HG03095 (cell line): ENCODE measurements around the gene SUMF1.
"Not testable (repeated sequence)": the region's sequence is repeated elsewhere in the genome, so short reads cannot be mapped to it uniquely, and the experiment has no call there.

Source experiments
- ATAC-seq: cut with Tn5 transposase; IDR thresholded peaks from one replicate; pipeline ENCODE4 v1.9.1; 2021; ENCODE audit warnings: moderate library complexity; ENCODE audit not compliant: unreplicated experiment

Gene SUMF1

DNA sequence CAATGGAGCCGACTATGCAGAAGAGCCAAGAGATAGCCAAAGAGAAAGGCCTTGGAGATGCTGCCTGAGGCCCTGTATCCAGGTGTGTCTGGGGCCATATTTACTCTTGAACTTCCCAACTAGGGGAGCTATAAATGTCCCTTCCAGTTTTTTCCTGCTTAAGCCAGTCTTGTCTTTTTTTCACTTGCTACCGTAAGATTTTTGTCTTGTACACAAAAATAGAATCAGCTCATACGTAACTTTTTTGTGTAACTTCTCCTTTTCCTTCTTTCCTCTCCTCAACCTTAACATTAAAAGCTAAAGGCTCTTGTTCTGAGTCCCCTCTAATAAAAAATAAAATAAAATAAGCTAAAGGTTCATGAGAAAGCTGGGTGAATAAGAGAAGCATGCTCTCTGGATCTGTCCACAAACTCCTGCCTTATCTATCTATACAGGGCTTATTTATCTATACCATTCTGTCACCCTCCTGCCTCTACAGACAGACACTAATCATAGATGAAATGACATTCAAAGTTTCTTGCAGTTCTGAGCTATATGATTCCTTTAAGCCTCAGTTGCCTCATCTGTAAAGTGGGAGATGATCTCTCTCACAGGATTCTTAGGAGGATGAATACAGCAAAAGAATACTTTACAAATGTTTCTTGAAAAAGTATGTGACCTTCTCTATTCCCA is 4.6 kb downstream of the SUMF1 start:
- ATAC-seq = no peak

DNA sequence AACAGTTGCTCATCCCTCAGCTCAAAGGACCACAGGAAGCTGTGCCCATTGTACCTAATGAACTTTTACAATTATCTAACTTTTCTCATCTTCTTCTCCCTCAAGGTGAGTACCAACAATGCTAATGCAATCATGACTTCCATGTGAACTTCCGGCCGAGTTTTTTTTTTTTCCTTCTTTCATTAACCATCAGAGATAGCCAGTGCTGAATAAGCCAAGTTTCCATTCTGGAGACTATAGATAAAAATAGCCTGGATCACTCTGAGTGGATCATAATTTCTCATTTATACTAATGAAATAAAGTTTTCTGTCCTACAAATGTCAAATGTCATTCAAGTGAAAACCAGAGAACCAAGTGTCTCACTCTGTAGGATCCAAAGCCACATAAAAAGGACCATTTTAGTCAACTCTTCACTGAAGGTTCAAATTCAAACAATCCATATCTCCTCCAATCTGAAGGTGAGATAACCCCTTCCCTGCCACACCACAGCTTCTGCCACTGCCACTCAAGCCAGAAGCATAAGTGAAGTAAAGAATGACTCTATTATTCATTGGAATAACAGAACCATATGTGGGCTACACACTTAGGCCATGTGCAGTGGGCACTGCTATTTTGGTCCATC is 5.5 kb downstream of the SUMF1 start:
- ATAC-seq = no peak

DNA sequence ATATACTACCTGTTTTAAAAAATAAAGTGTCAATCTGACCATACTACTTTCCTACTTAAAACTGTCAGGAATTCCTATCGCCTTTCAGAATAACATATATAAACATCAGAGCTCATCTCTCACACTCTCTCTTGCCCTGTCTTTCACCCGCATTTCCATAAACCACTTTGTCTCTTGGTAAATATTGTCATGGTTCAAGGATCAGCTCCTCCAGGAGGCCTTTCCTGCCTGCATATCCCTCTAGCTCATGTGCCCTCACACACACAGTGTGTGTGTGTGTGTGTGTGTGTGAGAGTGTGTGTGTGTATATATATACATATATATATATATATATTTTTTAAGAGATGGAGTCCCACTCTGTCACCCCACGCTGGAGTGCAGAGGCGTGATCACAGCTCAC is 6.7 kb downstream of the SUMF1 start:
- no peak for ATAC-seq

DNA sequence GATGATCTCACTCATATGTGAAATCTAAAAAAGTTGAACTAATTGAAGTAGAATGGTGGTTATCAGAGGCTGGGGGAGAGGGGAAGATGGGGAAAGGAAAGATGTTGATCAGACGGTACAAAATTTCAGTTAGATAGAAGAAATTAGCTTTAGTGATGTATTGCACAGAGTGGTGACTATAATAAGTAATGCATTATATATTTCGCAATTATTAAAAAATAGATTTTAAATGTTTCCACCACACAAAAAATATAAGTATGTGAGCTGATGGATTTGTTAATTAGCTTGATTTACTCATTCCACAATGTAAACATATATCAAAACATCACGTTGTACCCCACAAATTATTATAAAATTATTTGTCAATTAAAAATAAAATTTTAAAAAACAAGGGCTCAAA is 8.1 kb downstream of the SUMF1 start:
- ATAC-seq = no peak

DNA sequence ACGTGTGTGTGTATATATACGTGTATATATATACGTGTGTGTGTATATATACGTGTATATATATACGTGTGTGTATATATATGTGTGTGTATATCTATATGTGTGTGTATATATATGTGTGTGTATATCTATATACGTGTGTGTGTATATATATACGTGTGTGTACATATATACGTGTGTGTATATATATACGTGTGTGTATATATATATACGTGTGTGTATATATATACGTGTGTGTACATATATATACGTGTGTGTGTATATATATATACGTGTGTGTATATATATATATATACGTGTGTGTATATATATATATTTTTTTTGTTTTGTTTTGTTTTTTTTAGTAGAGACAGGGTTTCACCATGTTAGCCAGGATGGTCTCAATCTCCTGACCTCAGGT is 10.3 kb downstream of the SUMF1 start:
- not testable (repeated sequence) for ATAC-seq

DNA sequence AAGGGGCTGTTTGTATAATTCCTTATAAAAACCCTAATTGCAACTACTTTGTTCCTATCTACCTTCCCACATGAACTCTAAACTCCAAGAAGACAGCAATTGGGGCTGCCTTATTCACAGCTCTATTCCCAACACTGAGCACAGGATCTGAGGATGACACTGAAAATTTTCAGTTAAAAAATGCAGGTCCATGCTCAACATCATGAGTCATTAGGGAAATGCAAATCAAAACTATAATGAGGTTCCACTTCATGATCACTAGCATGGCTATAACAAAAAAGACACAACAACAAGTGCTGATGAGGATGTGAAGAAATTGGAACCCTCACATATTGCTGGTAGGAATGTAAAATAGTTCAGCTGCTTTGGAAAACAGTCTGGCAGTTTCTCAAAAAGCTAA is 12.9 kb downstream of the SUMF1 start:
- no peak for ATAC-seq

DNA sequence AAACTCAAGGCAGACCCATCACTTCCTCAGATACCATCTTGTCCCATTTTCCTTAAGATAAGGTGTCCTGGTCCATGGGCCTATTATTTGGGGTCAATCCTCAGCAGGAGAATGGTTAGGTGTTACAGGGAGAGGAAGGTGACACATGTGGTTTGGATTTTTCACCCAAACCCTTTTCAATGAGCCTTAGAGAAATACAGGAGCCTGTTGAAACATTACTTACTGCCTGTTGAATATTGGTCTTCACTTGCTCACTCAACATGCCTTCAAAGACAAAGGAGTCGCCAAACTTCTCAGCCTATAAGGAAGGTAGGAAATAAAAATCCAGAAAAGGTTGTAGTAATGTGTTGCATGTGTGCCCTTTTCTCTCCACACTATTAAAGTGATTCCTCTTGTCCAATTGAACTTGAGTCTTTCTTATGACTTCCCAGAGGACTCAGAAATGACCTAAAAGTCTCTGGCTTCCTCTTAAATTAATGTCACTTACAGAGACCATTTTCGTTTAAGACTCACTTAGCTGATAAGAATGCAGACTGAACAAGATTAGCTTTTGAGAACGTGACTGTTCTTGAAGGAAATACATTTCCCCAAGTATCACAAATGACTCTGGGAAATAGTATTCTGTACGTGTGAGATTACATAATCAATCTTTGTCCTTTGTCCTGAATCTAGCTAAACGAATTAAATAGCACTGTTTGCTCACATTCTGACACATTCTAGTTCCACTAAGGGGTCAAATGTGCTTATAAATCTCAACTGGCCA is 17.8 kb downstream of the SUMF1 start:
- no peak for ATAC-seq

DNA sequence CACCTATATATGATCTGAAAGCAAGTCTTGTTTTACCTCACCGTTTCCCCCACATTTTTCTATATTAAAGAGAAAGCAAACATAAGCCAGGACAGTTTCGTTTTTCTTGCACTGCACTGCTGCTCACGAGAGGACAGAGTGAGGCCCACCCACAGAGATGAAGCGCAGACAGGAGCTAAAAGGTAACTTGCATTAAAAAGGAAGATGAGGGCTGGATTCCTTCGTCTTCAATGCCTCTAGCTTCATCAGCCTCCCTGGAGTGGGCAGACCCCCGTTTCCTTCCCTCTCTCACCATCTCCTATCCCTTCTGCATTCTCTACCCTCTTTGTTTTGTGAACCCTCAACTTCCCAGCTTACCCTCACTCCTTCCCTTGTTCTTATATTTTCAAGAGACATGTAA is 18.9 kb downstream of the SUMF1 start:
- ATAC-seq = no peak

DNA sequence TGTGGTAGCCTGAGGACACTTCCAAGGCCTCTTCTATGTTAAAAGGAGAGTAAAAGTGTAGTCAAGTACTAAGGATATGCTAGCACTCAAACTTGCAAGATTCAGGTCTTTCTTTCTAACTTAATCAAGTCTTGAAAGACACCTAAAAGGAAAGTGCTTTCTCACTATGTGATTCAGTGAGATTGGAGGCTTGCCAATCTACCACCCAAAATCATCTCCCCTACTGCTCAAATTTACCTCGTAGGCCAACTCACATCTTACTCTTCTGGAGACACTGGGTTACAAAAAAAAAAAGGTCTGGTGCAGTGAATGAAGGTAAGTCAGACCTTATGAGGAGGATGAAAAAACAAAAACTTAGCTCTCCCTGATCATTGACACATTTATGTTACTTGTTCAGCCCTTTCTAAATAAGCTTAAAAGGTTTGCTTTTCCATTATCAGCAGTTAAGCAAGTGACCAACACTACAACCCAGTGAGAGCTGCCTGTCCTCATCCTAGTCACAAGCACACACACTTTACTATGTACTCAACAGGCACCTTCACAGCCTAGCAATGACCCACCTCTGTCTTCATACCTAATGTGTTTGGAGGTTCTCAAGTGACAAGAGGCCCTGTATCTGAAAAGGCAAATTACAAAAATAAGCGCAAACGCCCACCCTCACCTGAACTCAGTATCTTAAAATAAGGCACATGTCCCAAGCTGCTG is 19.6 kb downstream of the SUMF1 start:
- ATAC-seq = no peak

DNA sequence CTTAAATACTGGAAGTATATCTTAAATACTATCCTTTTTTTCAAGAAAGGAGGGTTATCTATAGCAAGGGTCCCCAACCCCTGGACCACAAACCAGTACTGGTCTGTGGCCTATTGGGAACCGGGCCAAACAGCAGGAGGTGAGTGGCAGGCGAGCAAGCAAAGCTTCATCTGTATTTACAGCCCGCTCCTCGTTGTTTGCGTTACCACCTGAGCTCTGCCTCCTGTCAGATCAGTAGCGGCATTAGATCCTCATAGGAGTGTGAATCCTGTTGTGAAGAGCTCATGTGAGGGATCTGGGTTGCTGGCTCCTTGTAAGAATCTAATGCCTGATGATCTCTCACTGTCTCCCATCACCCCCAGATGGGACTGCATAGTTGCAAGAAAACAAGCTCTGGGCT is 26.1 kb downstream of the SUMF1 start:
- ATAC-seq = no peak

DNA sequence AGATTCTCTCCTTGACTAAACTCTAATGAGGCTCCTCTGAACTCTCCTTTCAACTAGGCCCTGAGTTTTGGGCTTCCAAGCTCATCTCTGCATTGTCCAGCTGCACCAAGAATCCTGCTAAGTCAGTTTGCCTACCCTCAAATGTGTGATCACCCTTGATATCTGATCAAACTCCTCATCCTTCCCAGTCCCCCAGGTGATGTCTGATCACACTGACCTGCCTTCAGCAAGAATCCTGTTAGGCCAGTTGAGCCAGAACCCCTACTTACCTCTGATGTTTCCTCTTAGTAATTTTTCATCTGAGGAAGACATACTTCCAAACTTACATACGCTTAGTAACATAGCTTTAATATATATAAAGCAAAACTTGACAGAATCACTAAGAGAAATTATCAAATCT is 28.8 kb downstream of the SUMF1 start:
- no peak for ATAC-seq

DNA sequence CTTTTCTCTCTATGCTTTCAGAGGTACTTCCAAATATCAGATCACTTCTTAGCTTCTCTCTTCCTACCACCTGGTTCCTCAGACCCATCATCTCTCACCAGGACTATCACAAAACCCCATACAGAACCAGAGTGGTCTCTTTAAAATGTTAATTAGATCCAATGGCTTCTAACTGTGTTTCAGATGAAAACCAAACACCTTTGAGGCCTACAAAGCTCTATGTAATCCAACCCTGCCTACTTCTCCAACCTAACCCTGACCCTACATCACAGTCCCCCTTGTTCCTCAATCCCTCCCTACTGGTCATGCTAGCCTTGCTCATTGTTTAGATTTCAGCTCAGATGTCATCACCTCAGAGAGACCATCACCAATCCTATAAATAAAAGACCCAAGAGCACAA is 34.8 kb downstream of the SUMF1 start:
- ATAC-seq = no peak

DNA sequence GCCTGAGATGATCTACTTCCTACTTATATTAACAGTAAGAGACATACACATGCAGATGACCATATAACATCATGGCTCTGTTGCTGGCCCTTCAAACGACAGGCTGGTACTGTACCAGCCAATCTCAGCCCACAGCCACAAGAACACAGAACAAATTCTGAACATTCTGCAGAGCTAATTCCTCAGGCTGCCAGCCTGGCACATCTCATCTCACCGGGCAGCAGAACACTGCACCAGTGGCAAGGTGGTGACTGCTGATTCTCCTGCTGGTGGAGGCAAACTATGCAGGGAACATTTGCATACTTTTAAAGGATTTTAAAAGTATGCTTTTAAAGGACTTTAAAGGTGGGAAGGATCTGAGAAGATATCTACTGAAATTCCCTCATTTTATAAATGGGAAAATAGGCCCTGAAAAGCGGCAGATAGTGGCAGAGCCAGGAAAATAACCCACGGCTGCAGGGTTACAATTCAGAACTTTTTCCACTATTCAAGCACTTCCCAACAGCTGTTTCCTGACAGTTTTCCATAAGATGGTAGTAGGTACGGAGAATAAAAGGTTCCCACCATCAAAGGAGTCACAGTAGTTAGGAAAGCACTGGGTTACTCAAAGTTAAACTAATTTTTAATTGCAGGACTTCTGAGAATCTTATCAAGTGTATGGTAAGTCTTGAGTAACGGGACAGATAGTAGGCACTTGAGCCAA is 37.3 kb downstream of the SUMF1 start:
- no peak for ATAC-seq

DNA sequence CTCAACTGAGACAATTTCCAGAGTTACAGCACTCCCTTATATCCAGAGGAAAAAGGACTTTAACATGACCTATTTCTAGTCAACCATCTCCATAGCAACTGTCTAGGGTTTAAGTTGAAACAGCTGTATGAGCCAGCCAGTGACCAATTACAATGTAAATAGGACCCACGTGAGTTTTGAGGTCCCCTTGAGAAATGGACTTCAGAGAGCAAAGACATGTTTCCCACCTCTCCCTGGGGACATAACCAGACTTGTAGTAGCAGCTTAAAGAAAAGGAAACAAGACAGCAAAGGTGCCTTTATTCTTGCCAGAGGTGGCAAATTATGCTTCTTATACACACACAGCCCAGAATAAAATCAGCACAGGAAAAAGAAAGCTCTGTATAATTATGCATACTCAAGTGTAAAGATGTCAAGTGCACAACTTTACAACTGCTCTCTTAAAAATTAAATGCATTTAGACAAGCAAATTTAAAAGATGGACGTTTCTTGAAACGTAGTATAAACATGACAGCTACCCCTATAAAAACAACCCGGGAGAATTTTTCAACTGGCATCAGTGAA is 40.2 kb downstream of the SUMF1 start:
- ATAC-seq = peak; percentile 86

DNA sequence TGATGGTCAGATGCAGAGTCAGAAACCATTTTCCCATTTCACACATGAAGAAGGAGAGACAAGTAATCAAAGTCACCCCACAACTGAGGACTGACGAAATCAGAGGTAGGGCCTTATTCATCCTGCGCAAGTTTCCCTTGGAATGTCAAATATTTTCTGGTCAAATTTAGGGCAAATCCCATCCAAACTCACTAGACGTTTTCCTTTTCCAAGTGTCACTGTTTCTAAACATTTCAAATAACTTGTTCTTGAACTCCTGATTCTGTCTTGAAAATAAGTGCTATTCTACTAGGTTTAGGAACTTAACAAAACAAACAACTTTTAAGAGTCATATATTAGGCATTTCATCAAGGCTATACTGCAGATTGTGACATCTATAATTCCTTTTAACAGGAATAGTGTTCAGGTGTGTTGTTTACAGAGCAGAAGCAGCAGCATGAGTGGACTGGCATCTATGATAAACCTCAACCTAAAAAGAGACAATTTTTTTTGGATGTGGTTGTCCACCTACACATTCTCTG is 40.7 kb downstream of the SUMF1 start:
- no peak for ATAC-seq

DNA sequence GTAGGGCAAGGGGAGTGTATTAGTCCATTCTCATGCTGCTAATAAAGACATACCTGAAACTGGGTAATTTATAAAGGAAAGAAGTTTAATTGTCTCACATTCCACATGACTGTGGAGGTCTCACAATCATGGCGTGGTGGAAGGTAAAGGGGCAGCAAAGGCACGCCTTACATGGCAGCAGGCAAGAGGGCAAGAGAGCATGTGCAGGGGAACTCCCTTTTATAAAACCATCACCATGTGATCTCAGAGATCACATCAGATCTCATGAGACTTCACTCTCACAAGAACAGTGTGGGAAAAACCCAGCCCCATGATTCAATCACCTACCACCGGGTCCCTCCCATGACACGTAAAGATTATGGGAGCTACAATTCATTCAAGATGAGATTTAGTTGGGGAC is 41.4 kb downstream of the SUMF1 start:
- no peak for ATAC-seq

DNA sequence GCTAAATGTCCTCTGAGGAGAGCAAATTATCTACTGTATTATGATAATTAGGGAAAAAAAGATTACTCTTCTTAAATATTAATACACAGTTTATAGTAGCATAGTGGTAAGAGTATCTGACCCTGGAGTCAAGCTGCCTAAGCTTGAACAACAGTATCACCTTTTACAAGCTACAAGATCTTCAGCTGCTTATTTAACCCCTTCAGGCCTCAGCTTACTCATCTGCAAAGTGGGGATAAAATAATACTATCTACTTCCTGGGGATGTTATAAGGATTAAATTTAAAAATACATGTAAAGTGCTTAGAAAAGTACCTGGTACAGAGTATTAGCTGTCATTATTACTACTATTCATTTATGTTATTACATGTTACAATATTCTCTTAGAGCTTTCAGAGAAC is 42.0 kb downstream of the SUMF1 start:
- ATAC-seq = no peak

DNA sequence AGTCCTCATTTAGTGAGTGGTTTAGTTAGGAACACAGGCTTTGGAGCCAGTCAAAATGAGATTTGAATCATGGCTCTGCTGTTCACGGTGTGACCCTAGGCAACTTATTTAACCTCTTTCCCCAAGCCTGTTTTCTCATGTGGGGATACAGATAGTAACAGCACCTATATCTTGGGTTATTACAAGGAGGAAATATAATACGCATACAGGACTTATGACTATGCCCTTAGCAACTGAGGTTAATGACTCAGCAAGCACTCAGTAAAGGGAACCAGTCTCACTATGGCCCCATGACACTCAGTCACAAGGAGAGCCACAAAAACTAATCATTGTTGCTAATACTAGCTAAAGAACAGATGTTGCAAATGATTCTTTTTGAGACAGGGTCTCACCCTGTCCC is 45.9 kb downstream of the SUMF1 start:
- peak; percentile 82 for ATAC-seq

DNA sequence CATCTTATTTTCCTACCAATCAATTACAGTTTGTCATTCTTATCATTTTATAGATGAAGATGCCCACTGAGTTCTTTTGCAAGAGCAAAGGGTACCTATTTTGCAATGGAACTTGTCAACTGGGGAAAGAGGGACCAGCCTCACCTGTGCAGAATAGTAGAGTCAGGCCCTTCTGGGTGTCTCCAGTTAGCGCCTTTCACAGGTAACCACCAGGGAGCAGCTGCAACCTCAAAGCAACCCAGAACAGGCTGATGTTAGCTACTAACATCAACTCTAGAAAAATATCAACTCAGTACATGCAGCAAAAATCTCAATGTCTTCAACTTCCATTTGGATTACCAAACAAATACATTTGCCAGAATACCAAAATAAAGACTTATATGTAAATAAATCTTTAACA is 47.1 kb downstream of the SUMF1 start:
- ATAC-seq = no peak

DNA sequence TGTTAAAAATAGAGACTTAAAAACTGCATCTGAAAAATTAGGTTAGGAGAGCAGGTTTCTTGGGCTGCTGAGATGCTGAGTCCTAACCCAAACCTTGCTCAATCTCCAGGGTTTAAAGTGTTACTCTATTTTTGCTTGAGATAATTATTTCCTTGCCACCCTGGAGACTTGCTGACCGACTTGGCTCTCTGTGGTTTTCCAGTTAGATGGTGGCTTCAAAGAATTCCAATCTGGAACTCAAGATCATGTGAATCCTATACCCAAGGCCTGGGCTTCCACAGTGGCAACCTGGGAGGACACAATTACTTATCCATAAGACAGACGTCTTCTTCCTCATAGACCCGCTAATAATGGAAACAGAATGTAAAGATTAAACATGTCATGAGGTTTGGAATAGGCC is 47.7 kb downstream of the SUMF1 start:
- no peak for ATAC-seq

DNA sequence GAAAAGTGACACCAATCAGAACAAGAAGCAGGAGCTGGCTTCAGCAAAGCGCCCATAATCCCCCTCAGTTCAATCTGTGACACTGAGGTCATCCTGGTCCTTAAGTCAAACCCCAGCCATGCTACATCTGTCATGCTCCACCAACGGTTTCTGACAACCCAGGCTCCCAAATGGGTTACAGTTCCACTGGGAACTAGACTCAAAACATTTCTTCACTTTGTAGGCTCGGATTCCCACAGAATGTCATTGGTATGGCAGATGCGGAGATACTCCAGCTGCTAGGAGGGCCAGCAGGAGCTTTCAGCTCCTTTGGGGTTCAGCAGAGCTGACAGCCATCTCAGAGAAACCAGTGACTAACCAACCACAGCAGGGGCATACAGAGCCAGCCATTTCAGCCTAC is 48.9 kb downstream of the SUMF1 start:
- no peak for ATAC-seq
